RWPE1 (cell line): ENCODE results near the gene SMOC2.

Source experiments
- CTCF ChIA-PET: fragments of 350-600 bp; sonication (Branson Sonifier 250); formaldehyde crosslinking; extraction: SDS; loops from one replicate; lab custom pipeline; 2021; lab: Yijun Ruan, JAX
- POLR2A ChIA-PET: fragments of 400-600 bp; formaldehyde crosslinking; extraction: SDS; loops from one replicate; lab custom pipeline; 2020; ENCODE audit warnings: antibody characterized with exemption; ENCODE audit not compliant: low non-redundant PET; lab: Yijun Ruan, JAX
- DNase-seq: peaks from one replicate; pipeline ENCODE4 v3.0.0; 2012; ENCODE audit warnings: low spot score
- H3K27ac ChIP-seq: fragments of 450-650 bp; 2 replicates; pipeline ENCODE4 v1.5.1; 2017
- CTCF ChIP-seq: fragments of 450-650 bp; conservative IDR thresholded peaks from 2 replicates; pipeline ENCODE4 v1.5.1; 2017; ENCODE audit warnings: low read depth, mild to moderate bottlenecking

Gene SMOC2

GRCh38 chr6:168526841-168527281 is 85.9 kb downstream of the SMOC2 start:
- no peak overlapping the region for H3K27ac ChIP-seq
- POLR2A ChIA-PET, result no interaction called here
- TF ChIP-seq CTCF, result no peak
- no peak for DNase-seq
- CTCF ChIA-PET, result interaction anchor here (0.6 kb wide), 2 partner anchors 9 to 409 kb away, joined by 3 to 5 read pairs; no protein-coding TSS in a partner anchor

GRCh38 chr6:168527451-168528210 is 86.6 kb downstream of the SMOC2 start:
- H3K27ac ChIP-seq, result no peak overlapping the region
- ChIA-PET CTCF (no interaction called here), POLR2A (no interaction called here)
- no peak for TF ChIP-seq CTCF
- DNase-seq, result no peak

GRCh38 chr6:168528474-168529095 is 87.6 kb downstream of the SMOC2 start:
- no peak overlapping the region for H3K27ac ChIP-seq
- no peak for TF ChIP-seq CTCF

GRCh38 chr6:168529214-168529613 is 88.2 kb downstream of the SMOC2 start:
- POLR2A ChIA-PET, result no interaction called here
- no peak for DNase-seq
- no peak for TF ChIP-seq CTCF
- H3K27ac ChIP-seq, result no peak overlapping the region
- CTCF ChIA-PET, result no interaction called here

More at GRCh38 chr6:168528474-168529095, 87.6 kb downstream of the SMOC2 start:
- ChIA-PET POLR2A (no interaction called here), CTCF (no interaction called here)
- DNase-seq, result no peak

- DNase-seq, result peak; percentile 15
- CTCF ChIA-PET, result no interaction called here
These were observed 89.7 kb downstream of the SMOC2 start for GRCh38 chr6:168530653-168531071.

More at GRCh38 chr6:168530653-168531071, 89.7 kb downstream of the SMOC2 start:
- no peak overlapping the region for H3K27ac ChIP-seq
- no peak for TF ChIP-seq CTCF
- POLR2A ChIA-PET, result no interaction called here
